ENCODE data around the gene VPS45. TPM values are rescaled to one million over a fixed set of nuclear protein-coding genes. Genes with fewer than 3 reads are reported as not detected.

Gene VPS45
- polyA plus RNA-seq, 3 donors: 36.0 to 41.9 (median 36.8) TPM

DNA sequence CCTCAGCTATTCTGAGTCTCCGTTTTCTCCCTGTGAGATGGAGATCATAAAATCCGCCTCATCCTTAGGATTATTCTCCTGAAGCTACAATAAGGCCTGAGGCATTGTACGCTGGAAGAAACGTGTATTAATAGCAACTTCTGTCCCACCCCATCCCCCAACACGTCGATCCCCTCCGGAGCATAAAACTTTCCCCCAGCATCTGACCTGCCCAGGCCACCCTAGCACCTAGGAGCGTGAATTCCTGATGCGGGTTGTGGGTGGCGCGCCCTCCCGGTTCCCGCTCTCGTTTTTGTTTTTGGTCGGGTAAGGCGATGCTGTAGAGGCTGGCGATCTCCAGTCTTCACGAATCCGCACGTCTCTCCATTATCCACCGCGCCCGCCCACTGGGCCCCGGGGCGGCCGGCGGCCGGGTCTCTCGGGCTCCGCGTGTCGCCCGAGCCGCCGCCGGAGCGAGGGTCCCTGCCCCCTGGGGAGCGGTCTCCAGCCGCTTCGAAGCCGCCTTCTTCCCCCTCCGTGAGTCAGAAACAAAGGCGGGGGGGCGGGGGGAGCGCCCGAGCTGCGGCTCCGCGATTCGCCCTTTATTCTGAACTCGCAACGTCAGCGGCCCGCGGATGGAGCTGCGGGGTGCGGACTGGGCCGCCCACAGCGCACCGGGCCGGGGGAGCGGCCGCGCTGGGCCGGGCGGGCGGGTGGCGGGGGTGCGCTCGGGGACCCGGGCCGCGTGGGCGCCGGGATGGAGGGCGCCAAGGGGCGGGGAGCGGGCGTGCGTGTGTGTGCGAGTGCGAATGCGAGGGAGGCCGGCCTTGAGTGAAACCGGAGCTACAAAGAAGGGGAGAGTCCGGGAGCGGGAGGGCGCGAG, 81.9 kb downstream of the VPS45 start, which contains the start of gene PLEKHO1:
Gene PLEKHO1 (plus strand): TSS at position 646 of the 862 bp plus-strand sequence. CDS start 342 bp downstream, outside the sequence.
- Histone ChIP-seq H3K36me3 (replicated peaks in 1 of 2; ENCODE audit: control insufficient read depth in 1 of 2, insufficient read depth in 2 of 2, low read length in 2 of 2) (peaks cover 22 to 26% of the 10 kb centered on the region in 2 donors), H3K9me3 (replicated peaks in 1 of 2; ENCODE audit: control insufficient read depth in 1 of 2, insufficient read depth in 1 of 2, low read length in 2 of 2) (no peaks in the 10 kb centered on the region), H2AFZ (ENCODE audit: insufficient read depth, low read depth, low read length, poor library complexity, severe bottlenecking) (peak within 1 kb of the TSS; percentile 88), H3K4me3 (replicated peaks in 1 of 3; ENCODE audit: low read depth in 2 of 3, low read length in 3 of 3) (peak within 1 kb of the TSS; percentile 89 to 94 (median 93)), H3K27me3 (ENCODE audit: control insufficient read depth in 2 of 2, insufficient read depth in 2 of 2, low read length in 2 of 2) (no peaks in the 10 kb centered on the region), H4K20me1 (ENCODE audit: insufficient read depth, low read length) (peaks cover 42% of the 10 kb centered on the region), H3K27ac (ENCODE audit: low read depth in 1 of 2, low read length in 2 of 2) (peak within 1 kb of the TSS; percentile 53 to 97), H3K79me2 (ENCODE audit: insufficient read depth, low read length) (peaks cover 68% of the 10 kb centered on the region), H3K9ac (ENCODE audit: insufficient read depth, low read length, poor library complexity, severe bottlenecking) (peak within 1 kb of the TSS; percentile 88), H3K4me1 (ENCODE audit: control insufficient read depth in 1 of 2, insufficient read depth in 2 of 2, low read length in 2 of 2) (peaks cover 46 to 65% of the 10 kb centered on the region in 2 donors), H3K4me2 (replicated peaks; ENCODE audit: extremely low read depth, low read length, poor library complexity, severe bottlenecking) (peak within 1 kb of the TSS; percentile 98)
- peak within 1 kb of the TSS; percentile 99 for H3K4me3 Mint-ChIP-seq
- intact Hi-C loops (cut with micrococcal nuclease): loop anchor here in 1 of 2 donors (1.0 to 5.0 kb wide), 3 partner anchors 10 to 33 kb away; no protein-coding TSS in a partner anchor
- H3K4me1 Mint-ChIP-seq: peaks cover 69% of the 10 kb centered on the region
- WGBS (ENCODE audit: insufficient coverage): under 1% methylated on average over 72 of the region's 89 CpGs
- peak; percentile 82 to 87 (median 84) for DNase-seq
- H3K27me3 Mint-ChIP-seq (ENCODE audit: low read depth in 3 of 3): peaks cover 15 to 26% (median 16%) of the 10 kb centered on the region in 3 donors
- peaks cover 38 to 55% of the 10 kb centered on the region in 2 donors for H3K36me3 Mint-ChIP-seq
- TF ChIP-seq, protein P1, sequence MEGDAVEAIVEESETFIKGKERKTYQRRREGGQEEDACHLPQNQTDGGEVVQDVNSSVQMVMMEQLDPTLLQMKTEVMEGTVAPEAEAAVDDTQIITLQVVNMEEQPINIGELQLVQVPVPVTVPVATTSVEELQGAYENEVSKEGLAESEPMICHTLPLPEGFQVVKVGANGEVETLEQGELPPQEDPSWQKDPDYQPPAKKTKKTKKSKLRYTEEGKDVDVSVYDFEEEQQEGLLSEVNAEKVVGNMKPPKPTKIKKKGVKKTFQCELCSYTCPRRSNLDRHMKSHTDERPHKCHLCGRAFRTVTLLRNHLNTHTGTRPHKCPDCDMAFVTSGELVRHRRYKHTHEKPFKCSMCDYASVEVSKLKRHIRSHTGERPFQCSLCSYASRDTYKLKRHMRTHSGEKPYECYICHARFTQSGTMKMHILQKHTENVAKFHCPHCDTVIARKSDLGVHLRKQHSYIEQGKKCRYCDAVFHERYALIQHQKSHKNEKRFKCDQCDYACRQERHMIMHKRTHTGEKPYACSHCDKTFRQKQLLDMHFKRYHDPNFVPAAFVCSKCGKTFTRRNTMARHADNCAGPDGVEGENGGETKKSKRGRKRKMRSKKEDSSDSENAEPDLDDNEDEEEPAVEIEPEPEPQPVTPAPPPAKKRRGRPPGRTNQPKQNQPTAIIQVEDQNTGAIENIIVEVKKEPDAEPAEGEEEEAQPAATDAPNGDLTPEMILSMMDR (IDR thresholded peaks at IDR 0.05): no peak
- peaks cover 0 to 2% (median 0%) of the 10 kb centered on the region in 7 donors for H3K9me3 Mint-ChIP-seq
- peak within 1 kb of the TSS; percentile 87 to 97 (median 91) for H3K27ac Mint-ChIP-seq

Measured in CD14-positive monocyte (primary cell).